Mesendoderm (in vitro differentiated cells): ENCODE data around the gene GHRL.
A peak's percentile ranks its signal among the peaks of the same experiment; 100 is the strongest.

Experiments
- DNase-seq: peaks from one replicate; pipeline ENCODE4 v3.0.0; 2013
- H2AK5ac ChIP-seq: 2 replicates; pipeline ENCODE4 v1.6.1; 2013; ENCODE audit warnings: low read length, inconsistent platforms
- H2BK120ac ChIP-seq: 2 replicates; pipeline ENCODE4 v1.6.1; 2013; ENCODE audit warnings: low read depth, mild to moderate bottlenecking, low read length, moderate library complexity, mixed read lengths
- H2BK15ac ChIP-seq: replicated peaks from 2 replicates; pipeline ENCODE4 v1.6.1; 2013; ENCODE audit warnings: low read depth, mild to moderate bottlenecking, moderate library complexity
- H2BK5ac ChIP-seq: 2 replicates; pipeline ENCODE4 v1.6.1; 2013; ENCODE audit warnings: low read length, inconsistent platforms
- H3K18ac ChIP-seq: 2 replicates; pipeline ENCODE4 v1.6.1; 2013; ENCODE audit warnings: mild to moderate bottlenecking, low read length, mixed read lengths
- H3K23ac ChIP-seq: one replicate; pipeline ENCODE4 v1.6.1; 2013; ENCODE audit warnings: low read length
- H3K27ac ChIP-seq: 2 replicates; pipeline ENCODE4 v1.5.1; 2013; ENCODE audit warnings: low read depth, mild to moderate bottlenecking, inconsistent platforms, low read length, moderate library complexity
- H3K27me3 ChIP-seq: 2 replicates; pipeline ENCODE4 v1.6.1; 2013; ENCODE audit warnings: low read length, control low read depth, mild to moderate bottlenecking, inconsistent platforms; ENCODE audit not compliant: insufficient read depth, poor library complexity
- H3K36me3 ChIP-seq: 2 replicates; pipeline ENCODE4 v1.6.1; 2013; ENCODE audit warnings: low read length, inconsistent platforms; ENCODE audit not compliant: control insufficient read depth, insufficient read depth
- H3K4ac ChIP-seq: one replicate; pipeline ENCODE4 v1.6.1; 2013; ENCODE audit warnings: low read depth, mild to moderate bottlenecking, low read length, moderate library complexity
- H3K4me1 ChIP-seq: 2 replicates; pipeline ENCODE4 v1.6.1; 2013; ENCODE audit warnings: low read depth, low read length, inconsistent platforms; ENCODE audit not compliant: control insufficient read depth
- H3K4me2 ChIP-seq: 2 replicates; pipeline ENCODE4 v1.6.1; 2013; ENCODE audit warnings: low read length
- H3K4me3 ChIP-seq: 2 replicates; pipeline ENCODE4 v1.5.1; 2013; ENCODE audit warnings: mild to moderate bottlenecking, low read length
- H3K56ac ChIP-seq: one replicate; pipeline ENCODE4 v1.6.1; 2013; ENCODE audit warnings: low read length
- H3K79me1 ChIP-seq: 2 replicates; pipeline ENCODE4 v1.6.1; 2013; ENCODE audit warnings: low read length, inconsistent platforms
- H3K79me2 ChIP-seq: 2 replicates; pipeline ENCODE4 v1.6.1; 2013; ENCODE audit warnings: mild to moderate bottlenecking, low read length; ENCODE audit not compliant: control insufficient read depth, insufficient read depth
- H3K9ac ChIP-seq: 2 replicates; pipeline ENCODE4 v1.6.1; 2013; ENCODE audit warnings: low read length, inconsistent platforms
- H4K5ac ChIP-seq: one replicate; pipeline ENCODE4 v1.6.1; 2013; ENCODE audit warnings: low read length
- H4K8ac ChIP-seq: one replicate; pipeline ENCODE4 v1.6.1; 2013; ENCODE audit warnings: low read depth, mild to moderate bottlenecking, control low read depth, low read length, moderate library complexity
- WGBS: extraction: QIAGEN DNeasy Blood & Tissue Kit; methylation state at CpG from one replicate; pipeline ENCODE4 v1.1.7; 2013; ENCODE audit warnings: low lambda C conversion rate, missing lambda C conversion rate; ENCODE audit not compliant: insufficient coverage; ENCODE audit errors: extremely low coverage; 5-methylcytosine and 5-hydroxymethylcytosine counted together

The GHRL gene

DNA sequence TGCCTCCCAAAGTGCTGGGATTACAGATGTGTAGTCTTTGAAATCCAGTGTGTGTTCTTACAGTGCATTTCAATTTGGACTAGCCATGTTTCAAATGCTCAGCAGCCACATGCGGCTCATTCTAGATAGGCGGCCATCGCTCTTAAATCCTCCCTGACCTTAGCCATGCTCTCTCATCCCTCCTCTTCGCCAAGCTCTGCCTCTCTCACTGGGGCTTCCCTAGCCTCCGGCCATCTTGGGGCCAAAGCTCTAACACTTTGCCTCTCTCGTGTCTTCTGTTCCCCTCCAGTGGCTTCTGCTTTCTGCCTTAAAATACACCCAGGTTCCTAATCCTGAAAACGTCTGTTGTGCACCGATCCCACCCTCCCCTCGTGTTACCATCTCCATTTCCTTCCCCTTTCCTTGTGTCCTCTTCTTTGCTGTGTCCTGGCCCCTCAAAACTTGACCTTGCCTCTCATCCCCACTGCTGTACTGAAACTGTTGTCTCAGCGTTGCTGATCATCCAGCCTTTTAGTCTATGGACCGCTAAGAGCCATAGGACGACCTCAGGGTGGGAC is 1.4 kb upstream of the GHRL start:
- Histone ChIP-seq H3K56ac (no peak overlapping the region), H4K8ac (no peak overlapping the region), H3K18ac (no peak overlapping the region), H3K27ac (no peak overlapping the region), H3K79me1 (no peaks in the 10 kb centered on the region), H4K5ac (no peak overlapping the region), H3K4me1 (no peaks in the 10 kb centered on the region), H2BK5ac (no peak overlapping the region), H3K4me2 (no peak overlapping the region), H3K79me2 (no peaks in the 10 kb centered on the region), H2BK120ac (no peak overlapping the region), H3K27me3 (no peaks in the 10 kb centered on the region), H2AK5ac (no peak overlapping the region), H3K23ac (no peak overlapping the region), H2BK15ac (no peak overlapping the region), H3K4me3 (no peak overlapping the region), H3K36me3 (no peaks in the 10 kb centered on the region), H3K9ac (no peak overlapping the region), H3K4ac (no peak overlapping the region)
- WGBS, result no CpG with 5 or more reads among the region's 12 CpGs
- no peak for DNase-seq

DNA sequence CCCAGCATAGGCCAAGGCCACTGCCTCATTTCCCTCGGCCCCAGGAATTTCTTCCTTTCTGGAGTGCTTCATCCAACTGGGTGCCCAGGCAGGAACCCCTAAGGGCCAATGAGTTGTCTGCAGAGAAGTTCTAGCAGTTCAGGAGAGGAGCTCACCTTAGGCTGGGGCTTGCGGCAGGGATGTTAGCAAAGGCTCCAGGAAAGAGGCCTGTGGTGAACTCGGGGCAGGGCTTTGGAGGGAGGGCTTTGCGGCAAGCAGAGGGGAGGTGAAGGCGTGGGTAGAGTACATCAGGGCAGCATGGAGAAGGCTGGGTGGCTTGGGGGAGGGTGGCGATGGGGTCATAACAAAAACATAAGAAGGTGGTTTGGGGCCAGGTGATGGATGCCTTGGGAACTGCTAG is 1.1 kb downstream of the GHRL start:
- Histone ChIP-seq H3K9ac (no peak overlapping the region), H2BK15ac (no peak overlapping the region), H3K4me3 (no peak overlapping the region), H3K4ac (no peak overlapping the region), H3K4me2 (no peak overlapping the region), H2BK5ac (no peak overlapping the region), H3K27ac (no peak overlapping the region), H2AK5ac (no peak overlapping the region), H3K56ac (no peak overlapping the region), H3K18ac (no peak overlapping the region), H3K79me2 (no peaks in the 10 kb centered on the region), H3K27me3 (no peaks in the 10 kb centered on the region), H3K79me1 (no peaks in the 10 kb centered on the region), H2BK120ac (no peak overlapping the region), H3K4me1 (peaks cover 4% of the 10 kb centered on the region), H4K5ac (no peak overlapping the region), H4K8ac (no peak overlapping the region), H3K36me3 (no peaks in the 10 kb centered on the region), H3K23ac (no peak overlapping the region)
- WGBS, result no CpG with 5 or more reads among the region's 6 CpGs
- DNase-seq, result no peak

DNA sequence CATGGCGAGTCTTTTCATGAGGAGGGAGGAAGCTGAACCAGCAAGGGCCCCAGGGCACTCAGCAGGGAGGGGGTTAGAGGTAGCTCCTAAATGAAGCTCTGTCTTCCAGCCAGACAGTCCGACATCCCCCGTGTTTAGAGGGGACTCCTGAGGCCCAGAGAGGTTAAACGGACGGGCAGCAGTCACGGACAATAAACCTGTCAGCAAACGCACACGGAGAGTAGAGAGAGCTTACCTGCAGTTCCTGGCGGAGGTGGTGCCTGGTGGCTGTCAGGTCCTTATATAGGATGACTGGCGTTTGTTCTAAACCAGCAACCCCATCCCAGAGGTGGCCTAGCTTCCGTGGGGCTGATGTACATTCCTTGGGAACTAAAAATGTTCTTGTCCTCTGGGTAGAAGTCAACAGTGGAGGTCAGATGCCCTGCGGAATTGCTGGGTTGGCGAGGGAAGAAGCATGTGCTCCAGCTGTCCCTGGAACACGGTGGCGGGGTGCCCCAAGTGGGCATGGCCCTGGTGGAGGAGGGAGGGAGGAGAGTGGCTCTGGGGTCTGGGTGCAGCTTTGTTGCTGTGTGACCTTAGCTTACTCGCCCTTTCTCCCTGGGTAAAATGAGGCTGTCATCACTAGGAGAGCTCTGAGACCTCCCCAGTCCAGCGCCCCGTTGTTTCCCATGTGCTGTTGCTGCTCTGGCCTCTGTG is 2.1 kb downstream of the GHRL start:
- Histone ChIP-seq H3K4me3 (no peak overlapping the region), H2BK120ac (no peak overlapping the region)

DNA sequence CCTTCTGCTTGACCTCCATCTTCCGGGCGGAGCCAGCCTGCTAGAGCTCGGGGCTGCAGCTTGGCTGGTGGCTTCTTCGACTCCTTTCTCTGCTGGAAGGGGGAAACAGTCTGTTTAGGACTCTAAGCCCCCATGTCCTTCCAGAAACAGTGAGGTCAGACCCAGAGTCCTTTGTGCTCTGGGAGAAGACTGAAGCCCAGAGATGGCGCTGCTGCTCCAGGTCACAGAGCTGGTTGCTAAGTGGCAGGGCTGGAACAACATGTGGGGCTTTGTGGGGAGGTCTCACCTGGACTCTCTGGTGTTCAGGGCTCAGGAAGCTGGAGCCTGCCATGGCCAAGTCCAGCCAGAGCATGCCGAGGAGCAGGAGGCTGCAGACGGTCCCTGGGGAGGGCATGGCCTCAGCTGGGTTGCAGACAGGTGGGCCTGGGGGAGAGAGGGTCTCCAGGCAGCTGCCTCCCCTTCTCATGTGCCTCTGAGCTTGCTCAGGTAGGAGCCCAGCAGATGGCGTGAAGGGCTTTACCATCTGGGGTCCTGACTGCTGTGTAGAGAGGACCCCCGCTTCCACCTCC is 2.9 kb downstream of the GHRL start:
- H2BK5ac ChIP-seq, result no peak overlapping the region
- H3K79me2 ChIP-seq, result no peaks in the 10 kb centered on the region
- H3K4me3 ChIP-seq, result no peak overlapping the region
- no peak overlapping the region for H2BK120ac ChIP-seq
- WGBS, result no CpG with 5 or more reads among the region's 9 CpGs
- no peak overlapping the region for H3K23ac ChIP-seq
- H2AK5ac ChIP-seq, result no peak overlapping the region
- H3K56ac ChIP-seq, result no peak overlapping the region
- peaks cover 7% of the 10 kb centered on the region for H3K4me1 ChIP-seq
- H4K5ac ChIP-seq, result no peak overlapping the region
- no peak overlapping the region for H3K27ac ChIP-seq
- no peak overlapping the region for H3K4ac ChIP-seq
- H3K36me3 ChIP-seq, result no peaks in the 10 kb centered on the region
- no peak overlapping the region for H3K9ac ChIP-seq
- H2BK15ac ChIP-seq, result no peak overlapping the region
- no peaks in the 10 kb centered on the region for H3K27me3 ChIP-seq
- DNase-seq, result peak; percentile 49
- no peak overlapping the region for H3K4me2 ChIP-seq
- H3K18ac ChIP-seq, result no peak overlapping the region
- H3K79me1 ChIP-seq, result no peaks in the 10 kb centered on the region
- no peak overlapping the region for H4K8ac ChIP-seq

More for the DNA sequence above, 2.1 kb downstream of the GHRL start:
- H3K18ac ChIP-seq, result no peak overlapping the region
- no CpG with 5 or more reads among the region's 18 CpGs for WGBS
- H3K4me2 ChIP-seq, result no peak overlapping the region
- no peak overlapping the region for H3K56ac ChIP-seq
- no peak overlapping the region for H2AK5ac ChIP-seq
- no peak overlapping the region for H4K8ac ChIP-seq
- no peak overlapping the region for H3K27ac ChIP-seq
- no peak overlapping the region for H4K5ac ChIP-seq
- H3K23ac ChIP-seq, result no peak overlapping the region
- no peak overlapping the region for H2BK15ac ChIP-seq
- no peaks in the 10 kb centered on the region for H3K36me3 ChIP-seq
- no peaks in the 10 kb centered on the region for H3K79me1 ChIP-seq
- no peaks in the 10 kb centered on the region for H3K27me3 ChIP-seq
- peaks cover 7% of the 10 kb centered on the region for H3K4me1 ChIP-seq
- H3K4ac ChIP-seq, result no peak overlapping the region
- no peak overlapping the region for H3K9ac ChIP-seq
- no peak for DNase-seq
- no peak overlapping the region for H2BK5ac ChIP-seq
- no peaks in the 10 kb centered on the region for H3K79me2 ChIP-seq

DNA sequence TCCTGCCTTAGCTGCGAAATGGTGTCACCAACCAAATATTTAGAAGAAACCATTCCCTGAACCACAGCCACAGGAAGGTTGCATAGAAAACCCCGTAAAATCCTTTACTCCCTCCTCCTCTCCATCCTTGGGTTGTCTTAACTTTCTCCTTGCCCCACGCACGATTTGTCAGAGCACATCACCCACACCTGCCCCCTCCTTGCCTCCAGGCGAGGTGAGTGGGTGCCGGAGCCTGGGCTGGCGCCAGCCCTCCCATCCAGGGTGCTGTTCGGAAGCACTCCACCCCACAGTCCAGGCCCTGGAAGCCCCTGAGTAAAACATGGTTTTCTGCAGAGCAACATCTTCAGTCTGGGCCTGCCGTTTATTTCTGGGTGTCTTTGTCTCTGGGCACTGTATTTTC is 3.7 kb downstream of the GHRL start:
- DNase-seq, result no peak
- no CpG with 5 or more reads among the region's 9 CpGs for WGBS
- Histone ChIP-seq H3K27ac (no peak overlapping the region), H2BK15ac (no peak overlapping the region), H3K4me3 (no peak overlapping the region), H3K18ac (no peak overlapping the region), H3K4me2 (no peak overlapping the region), H3K36me3 (no peaks in the 10 kb centered on the region), H3K4me1 (peaks cover 7% of the 10 kb centered on the region), H3K79me1 (no peaks in the 10 kb centered on the region), H3K9ac (no peak overlapping the region), H2BK120ac (no peak overlapping the region), H3K56ac (no peak overlapping the region), H2BK5ac (no peak overlapping the region), H4K8ac (no peak overlapping the region), H3K4ac (no peak overlapping the region), H3K27me3 (no peaks in the 10 kb centered on the region), H3K79me2 (no peaks in the 10 kb centered on the region), H4K5ac (no peak overlapping the region), H3K23ac (no peak overlapping the region), H2AK5ac (no peak overlapping the region)
